HG03108 (cell line): ENCODE measurements around the gene IPO11.
"Not testable (repeated sequence)": the region's sequence is repeated elsewhere in the genome, so short reads cannot be mapped to it uniquely, and the experiment has no call there.

Experiments
- ATAC-seq: cut with Tn5 transposase; IDR thresholded peaks from one replicate; pipeline ENCODE4 v1.9.1; 2021; ENCODE audit warnings: moderate library complexity; ENCODE audit not compliant: unreplicated experiment

IPO11 gene

GRCh38 chr5:62565740-62566139 is 153.2 kb downstream of the IPO11 start:
- ATAC-seq: not testable (repeated sequence)

DNA sequence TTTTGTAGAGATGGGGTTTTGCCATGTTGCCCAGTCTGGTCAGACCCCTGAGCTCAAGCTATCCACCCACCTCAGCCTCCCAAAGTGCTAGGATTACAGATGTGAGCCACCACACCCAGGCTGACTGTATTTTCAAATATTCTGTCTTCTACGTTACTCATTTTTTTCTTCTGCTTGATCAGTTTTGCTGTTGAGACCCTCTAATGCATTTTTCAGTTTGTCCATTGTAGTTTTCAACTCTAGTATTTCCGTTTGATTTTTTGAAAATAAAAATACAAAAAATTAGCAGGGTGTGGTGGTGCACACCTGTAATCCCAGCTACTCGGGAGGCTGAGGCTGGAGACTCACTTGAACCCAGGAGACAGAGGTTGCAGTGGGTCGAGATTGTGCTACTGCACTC is 155.6 kb downstream of the IPO11 start:
- ATAC-seq: no peak

- ATAC-seq: no peak
These were observed 156.4 kb downstream of the IPO11 start for GRCh38 chr5:62568800-62569432.

DNA sequence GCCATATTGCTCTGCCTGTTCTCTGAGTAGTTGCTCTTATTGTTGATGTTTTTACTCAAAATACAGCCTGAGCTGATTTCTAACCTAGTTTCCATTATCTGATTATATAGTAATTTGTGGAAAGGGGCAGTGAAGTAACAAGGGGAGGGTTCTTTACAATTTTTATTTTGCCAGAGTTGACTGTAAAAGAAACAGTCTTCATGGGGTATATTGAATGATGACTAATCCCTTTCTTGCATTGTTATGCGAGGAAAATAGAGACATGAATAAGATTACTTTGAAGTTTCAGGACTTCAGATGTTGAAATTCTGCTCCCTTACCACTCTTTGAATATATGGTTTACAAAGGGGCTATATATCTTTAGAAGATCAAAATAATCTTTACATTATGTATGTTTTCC is 156.9 kb downstream of the IPO11 start:
- ATAC-seq: no peak

- ATAC-seq: no peak
These were observed 160.5 kb downstream of the IPO11 start for GRCh38 chr5:62572918-62573514.

DNA sequence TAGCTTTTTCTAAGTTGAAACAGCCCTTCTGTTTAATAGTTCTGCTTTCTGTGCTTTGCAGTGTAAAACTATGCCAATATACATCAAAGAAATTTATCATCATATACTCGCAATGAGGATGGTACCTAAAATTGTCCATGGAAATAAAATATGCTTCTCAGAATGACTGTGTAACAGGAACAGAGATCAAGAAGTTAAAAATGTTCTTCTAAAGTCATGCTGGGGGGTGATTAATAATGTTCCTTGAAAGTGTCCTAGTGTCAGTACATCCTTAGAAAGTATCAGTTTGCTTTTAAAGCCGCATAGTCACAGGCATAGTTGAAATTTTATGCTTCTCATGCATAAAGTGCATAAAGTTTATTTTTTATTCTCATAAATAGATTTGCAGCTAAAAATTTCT is 162.0 kb downstream of the IPO11 start:
- ATAC-seq: no peak

DNA sequence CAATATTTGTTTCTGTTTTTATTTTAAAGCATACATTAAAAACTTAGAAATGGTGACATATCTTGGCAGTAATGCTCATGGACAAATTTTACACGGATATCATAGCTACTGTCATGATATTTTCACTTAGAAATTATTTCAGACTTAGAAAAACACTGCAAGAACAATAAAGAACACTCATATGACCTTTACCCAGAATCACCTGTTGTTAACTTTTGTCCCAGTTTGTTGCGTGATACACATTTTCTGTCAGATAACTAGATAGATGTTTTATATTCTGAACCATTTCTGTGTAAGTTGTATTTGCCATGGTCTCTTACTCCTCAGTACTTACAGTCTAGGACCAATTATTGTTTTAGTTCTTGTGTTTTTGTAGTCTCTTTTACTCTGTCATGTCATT is 162.5 kb downstream of the IPO11 start:
- no peak for ATAC-seq

DNA sequence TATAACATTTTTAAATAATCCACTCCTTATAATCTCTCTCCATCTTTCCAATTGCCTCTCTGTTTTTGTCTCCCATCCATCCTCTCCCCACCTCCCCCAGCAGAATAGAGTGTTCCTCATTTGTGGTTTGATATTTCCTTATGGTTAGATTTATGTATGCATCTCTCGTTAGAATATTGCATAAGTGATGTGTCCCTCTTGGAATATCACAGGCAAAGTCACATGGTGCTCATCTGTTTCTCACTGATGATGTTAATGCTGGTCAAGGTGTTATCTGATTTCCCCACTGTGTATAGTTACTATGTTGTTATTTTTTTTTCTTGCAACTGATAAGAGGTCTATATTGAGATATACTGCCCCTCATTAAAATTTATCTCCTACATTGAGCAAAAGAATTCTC is 162.9 kb downstream of the IPO11 start:
- ATAC-seq: no peak

DNA sequence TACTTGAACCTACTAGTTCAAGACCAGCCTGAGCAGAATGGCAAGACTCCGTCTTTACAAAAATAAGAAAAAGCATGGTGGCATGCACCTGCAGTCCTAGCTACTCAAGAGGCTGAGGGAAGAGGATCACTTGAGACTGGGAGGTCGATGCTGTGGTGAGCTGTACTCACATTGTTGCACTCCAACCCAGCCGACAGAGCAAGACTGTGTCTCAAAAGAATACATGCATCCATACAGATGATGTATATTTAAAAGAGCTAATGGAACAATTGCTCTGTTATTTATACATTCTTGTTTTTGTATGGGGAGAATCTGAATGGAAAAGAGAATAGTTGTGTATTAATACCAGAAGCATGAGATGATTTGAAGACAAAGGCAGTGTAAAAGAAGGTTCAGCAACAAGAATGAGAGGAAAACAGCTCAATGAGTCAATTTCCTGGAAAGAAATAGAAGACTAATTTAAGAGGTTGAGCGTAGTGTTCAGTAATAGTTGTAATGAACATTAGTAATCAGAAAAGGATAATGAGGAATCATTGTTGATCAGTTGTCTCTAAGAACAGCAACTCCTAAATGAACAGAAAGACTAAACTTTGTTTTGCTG is 164.1 kb downstream of the IPO11 start:
- no peak for ATAC-seq

DNA sequence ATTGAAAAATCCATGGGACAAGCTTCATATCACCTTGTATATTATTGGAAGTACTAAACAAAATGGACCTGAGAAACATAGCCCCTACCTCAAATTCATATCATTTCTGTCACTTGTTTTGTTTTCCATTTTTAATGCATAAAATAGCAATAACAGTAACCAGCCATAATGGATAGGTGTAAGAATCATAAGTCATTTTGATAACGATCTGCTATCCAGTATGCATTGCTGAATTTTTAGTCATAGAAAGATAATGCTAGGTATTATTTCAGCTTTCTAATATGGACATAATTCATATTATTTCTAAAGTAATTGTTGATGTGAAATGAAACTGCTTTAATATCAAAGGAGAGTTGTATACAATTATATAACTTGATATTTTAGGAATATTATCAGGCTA is 164.9 kb downstream of the IPO11 start:
- no peak for ATAC-seq

- peak; percentile 87 for ATAC-seq
These were observed 166.0 kb downstream of the IPO11 start, which contains the start of gene LRRC70 for GRCh38 chr5:62578540-62578939. LRRC70 (plus strand) TSS chr5:62578819; CDS start chr5:62579439, 620 bp downstream.

DNA sequence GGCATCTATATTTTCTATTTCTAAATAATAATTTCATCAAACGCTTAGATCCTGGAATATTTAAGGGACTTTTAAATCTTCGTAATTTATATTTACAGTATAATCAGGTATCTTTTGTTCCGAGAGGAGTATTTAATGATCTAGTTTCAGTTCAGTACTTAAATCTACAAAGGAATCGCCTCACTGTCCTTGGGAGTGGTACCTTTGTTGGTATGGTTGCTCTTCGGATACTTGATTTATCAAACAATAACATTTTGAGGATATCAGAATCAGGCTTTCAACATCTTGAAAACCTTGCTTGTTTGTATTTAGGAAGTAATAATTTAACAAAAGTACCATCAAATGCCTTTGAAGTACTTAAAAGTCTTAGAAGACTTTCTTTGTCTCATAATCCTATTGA is 167.2 kb downstream of the IPO11 start:
- no peak for ATAC-seq

DNA sequence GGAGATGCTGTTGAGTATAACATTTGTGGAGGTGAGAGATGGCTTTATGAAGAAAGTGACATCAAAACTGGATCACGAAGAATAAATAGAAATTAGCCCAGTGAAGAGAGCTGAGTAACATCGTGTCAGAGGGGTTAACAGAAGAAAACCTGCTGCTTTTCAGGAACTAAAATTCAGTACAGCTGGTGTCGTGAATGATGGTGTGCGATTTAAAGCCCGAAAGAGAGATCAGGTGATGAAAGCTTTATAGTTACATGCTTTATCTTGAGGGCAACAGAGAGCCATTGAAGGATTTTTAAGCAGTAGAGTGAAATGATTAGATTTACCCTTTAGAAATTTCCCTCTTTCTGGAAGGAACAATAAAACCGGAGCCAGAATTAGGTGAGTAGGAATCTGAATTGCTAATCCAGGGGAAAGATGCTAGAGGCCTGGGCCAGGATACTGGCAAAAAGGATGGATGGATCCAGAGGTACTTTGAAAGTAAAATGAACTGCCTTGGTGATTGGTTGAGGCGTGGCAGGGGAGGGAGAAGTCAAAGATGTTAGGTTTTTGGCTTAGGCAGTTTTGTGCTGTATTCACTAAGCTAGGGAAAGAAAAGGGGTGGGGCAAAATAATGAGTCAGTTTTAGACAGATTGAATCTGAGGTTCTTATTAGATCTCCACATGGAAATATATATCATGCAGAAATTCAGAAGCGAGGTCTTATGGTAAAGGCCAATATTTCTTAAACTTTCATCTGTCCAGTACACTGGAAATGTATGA is 169.5 kb downstream of the IPO11 start:
- ATAC-seq: no peak

- no peak for ATAC-seq
These were observed 171.8 kb downstream of the IPO11 start for GRCh38 chr5:62584391-62584790.

GRCh38 chr5:62585306-62585705 is 172.7 kb downstream of the IPO11 start:
- no peak for ATAC-seq

DNA sequence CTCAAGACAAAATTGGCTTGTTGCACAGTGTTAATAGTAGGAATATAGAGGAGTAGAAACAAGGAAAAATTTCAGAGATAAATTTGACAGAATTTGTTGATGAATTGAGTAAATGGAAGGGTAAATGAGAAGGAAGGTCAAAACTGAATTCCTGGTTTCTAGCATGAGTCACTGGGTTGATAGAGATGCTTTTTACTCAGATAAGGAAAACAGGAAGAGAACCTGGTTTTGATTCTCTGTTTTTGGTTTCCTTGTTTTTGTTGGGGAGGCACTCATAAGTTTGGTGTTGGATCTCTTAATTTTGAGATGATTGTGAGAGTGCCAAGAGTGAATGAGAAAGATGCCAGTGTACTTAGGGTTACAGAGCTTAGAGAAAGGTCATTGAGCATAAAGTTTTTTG is 173.2 kb downstream of the IPO11 start:
- ATAC-seq: no peak

- ATAC-seq: no peak
These were observed 175.2 kb downstream of the IPO11 start for GRCh38 chr5:62587737-62588136.

- no peak for ATAC-seq
These were observed 176.1 kb downstream of the IPO11 start for GRCh38 chr5:62588668-62589067.

- no peak for ATAC-seq
These were observed 176.9 kb downstream of the IPO11 start for GRCh38 chr5:62589504-62589903.

GRCh38 chr5:62590387-62590786 is 177.8 kb downstream of the IPO11 start:
- no peak for ATAC-seq

- no peak for ATAC-seq
These were observed 180.0 kb downstream of the IPO11 start for GRCh38 chr5:62592558-62592957.

DNA sequence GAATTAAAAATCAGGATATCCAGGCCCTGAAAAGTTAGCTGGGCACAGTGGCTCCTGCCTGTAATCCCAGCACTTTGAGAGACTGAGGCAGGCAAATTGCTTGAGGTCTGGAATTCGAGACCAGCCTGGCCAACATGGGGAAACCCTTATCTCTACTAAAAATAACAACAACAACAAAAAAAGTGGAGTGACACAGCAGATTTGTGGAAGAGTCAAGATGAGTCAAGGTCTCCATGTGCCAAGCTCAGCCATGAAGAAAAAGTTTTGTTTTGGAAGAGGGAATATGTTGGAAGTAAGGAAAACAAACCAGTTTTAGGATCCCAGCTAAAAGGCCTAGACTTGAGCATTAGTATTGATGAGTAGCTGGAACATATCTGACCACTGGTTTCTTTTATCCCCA is 180.8 kb downstream of the IPO11 start:
- no peak for ATAC-seq
